GM18519 (cell line): ENCODE data around the gene BOLA1.
A peak's percentile ranks its signal among the peaks of the same experiment; 100 is the strongest.
"Not testable (repeated sequence)": the region's sequence is repeated elsewhere in the genome, so short reads cannot be mapped to it uniquely, and the experiment has no call there.

ENCODE experiments used
- ATAC-seq: cut with Tn5 transposase; IDR thresholded peaks from one replicate; pipeline ENCODE4 v1.9.1; 2021; ENCODE audit warnings: mild to moderate bottlenecking, moderate library complexity; ENCODE audit not compliant: unreplicated experiment, low FRiP score

The BOLA1 gene

GRCh38 chr1:149886396-149887195, 12.8 kb upstream of the BOLA1 start:
- ATAC-seq, result peak; percentile 45

GRCh38 chr1:149887196-149887455, 12.2 kb upstream of the BOLA1 start:
- ATAC-seq, result not testable (repeated sequence)

GRCh38 chr1:149887456-149888246, 11.7 kb upstream of the BOLA1 start:
- ATAC-seq, result peak; percentile 30

GRCh38 chr1:149888247-149888998, 10.9 kb upstream of the BOLA1 start:
- peak; percentile 8 for ATAC-seq

- no peak for ATAC-seq
Measured at GRCh38 chr1:149888999-149889289, 10.4 kb upstream of the BOLA1 start.

GRCh38 chr1:149896575-149896974, 2.8 kb upstream of the BOLA1 start:
- no peak for ATAC-seq

GRCh38 chr1:149903836-149904491, 4.6 kb downstream of the BOLA1 start:
- no peak for ATAC-seq

GRCh38 chr1:149906570-149907075, 7.3 kb downstream of the BOLA1 start:
- no peak for ATAC-seq

GRCh38 chr1:149914545-149914944, 15.2 kb downstream of the BOLA1 start:
- no peak for ATAC-seq

GRCh38 chr1:149915429-149916192, 16.2 kb downstream of the BOLA1 start:
- ATAC-seq, result no peak

- ATAC-seq, result no peak
Measured at GRCh38 chr1:149916193-149916897, 17.0 kb downstream of the BOLA1 start.

- no peak for ATAC-seq
Measured at GRCh38 chr1:149916898-149917252, 17.5 kb downstream of the BOLA1 start.

GRCh38 chr1:149917571-149918144, 18.3 kb downstream of the BOLA1 start, which contains the start of gene SV2A:
Gene SV2A, minus strand, starts transcription at chr1:149917844. Its CDS starts 4,004 bp downstream, at chr1:149913840.
- no peak for ATAC-seq

- no peak for ATAC-seq
Measured at GRCh38 chr1:149923626-149924025, 24.3 kb downstream of the BOLA1 start.

- no peak for ATAC-seq
Measured at GRCh38 chr1:149925345-149925744, 26.0 kb downstream of the BOLA1 start.

- no peak for ATAC-seq
Measured at GRCh38 chr1:149925751-149926150, 26.4 kb downstream of the BOLA1 start.

- ATAC-seq, result no peak
Measured at GRCh38 chr1:149926296-149926695, 26.9 kb downstream of the BOLA1 start.

GRCh38 chr1:149927056-149927562, 27.7 kb downstream of the BOLA1 start:
- ATAC-seq, result peak; percentile 10
